KG1 (cell line): ENCODE data around the gene TRIM46.
"Not testable (repeated sequence)": the region's sequence is repeated elsewhere in the genome, so short reads cannot be mapped to it uniquely, and the experiment has no call there.

Experiments
- DNase-seq: peaks from one replicate; lab custom pipeline; 2025; lab: John Stamatoyannopoulos, UW

The TRIM46 gene

DNA sequence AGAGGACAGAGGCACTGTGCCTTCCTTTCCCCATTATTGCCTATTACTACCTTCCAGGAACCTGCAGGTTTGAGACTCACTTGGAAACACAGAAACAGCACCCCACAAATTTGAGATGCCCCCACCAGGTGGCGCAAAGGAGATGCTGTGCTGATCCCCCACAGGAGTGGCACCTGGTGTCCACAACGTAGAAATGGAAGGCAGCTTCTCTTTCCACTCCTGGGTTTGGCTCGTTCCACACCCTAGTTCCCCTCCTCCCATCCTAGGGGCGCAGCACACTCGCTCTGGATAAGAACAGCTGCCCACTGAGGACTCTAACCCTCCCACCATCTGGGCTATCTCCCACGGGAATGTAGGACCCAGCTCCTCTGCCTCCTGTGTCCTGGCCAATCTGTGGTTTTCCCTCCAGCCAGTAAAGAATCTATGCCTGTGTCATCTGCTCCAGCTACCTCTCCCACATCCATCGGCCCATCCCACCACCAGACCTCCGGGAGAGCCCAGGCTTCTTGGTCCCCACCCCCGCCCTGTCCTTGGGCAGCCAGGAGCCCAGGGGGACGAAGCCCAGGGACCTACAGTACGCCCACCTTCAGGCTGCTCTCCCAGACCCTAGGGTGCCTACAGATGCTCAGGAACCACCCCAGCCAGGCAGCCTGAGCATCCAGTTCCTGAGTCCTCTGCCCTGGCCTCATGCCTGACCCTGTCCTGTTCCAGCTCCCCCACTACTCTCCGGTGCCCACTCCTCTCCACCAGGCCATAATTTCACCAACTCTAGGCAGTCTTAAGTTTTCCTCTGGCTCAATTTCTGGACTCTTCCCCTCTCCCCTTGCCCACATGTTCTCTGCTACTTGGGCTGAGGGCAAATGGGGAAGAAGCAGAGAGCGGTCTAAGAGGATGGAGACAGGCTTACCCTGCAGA is 33.5 kb downstream of the TRIM46 start:
- peak; percentile 67 for DNase-seq

DNA sequence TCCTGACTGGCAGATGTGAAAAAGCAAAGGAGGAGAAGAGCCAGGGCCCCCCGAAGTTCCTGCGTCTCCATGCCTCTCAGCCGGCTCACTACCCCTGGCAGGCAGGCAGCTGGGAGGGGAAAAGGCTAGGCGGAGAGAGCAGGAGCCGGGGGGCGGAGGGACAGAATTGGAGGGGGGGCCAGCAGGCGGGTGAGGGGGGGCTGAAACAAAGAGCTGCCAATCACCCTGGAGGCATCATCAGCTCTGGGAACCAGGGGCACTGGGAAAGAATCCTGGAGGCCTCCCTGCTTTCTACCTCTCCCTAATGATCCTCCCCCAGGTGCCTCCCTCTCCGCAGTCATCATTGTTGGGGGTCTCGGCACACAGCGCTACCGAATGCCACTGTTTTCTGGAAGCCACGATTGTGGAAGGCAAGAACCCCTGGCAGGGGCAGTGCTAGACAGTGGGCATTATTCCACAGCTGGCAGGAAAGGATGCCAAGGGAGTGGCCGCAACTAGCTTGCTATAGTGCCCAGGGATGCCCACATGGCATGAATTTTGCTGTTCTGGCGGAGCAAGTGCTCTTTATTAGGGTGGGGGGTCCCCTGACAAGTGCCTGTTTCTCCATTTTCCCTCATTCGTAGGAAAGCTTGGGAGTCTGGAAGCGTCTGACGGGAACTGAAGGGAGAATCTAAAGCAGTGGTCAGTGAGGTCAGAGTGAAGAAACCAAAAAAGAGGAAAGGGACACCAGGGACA is 34.3 kb downstream of the TRIM46 start, which contains the start of gene THBS3:
Gene THBS3, minus strand, starts transcription at position 92 of the 735 bp plus-strand sequence. Its CDS starts 21 bp downstream, at position 71.
- DNase-seq, result no peak

GRCh38 chr1:155208541-155209311 is 35.1 kb downstream of the TRIM46 start, which contains the start of gene MTX1:
Gene MTX1 (plus strand): TSS chr1:155208695. CDS start chr1:155208805, 110 bp downstream.
- DNase-seq, result peak; percentile 56

GRCh38 chr1:155209312-155209721 is 35.7 kb downstream of the TRIM46 start:
- no peak for DNase-seq

DNA sequence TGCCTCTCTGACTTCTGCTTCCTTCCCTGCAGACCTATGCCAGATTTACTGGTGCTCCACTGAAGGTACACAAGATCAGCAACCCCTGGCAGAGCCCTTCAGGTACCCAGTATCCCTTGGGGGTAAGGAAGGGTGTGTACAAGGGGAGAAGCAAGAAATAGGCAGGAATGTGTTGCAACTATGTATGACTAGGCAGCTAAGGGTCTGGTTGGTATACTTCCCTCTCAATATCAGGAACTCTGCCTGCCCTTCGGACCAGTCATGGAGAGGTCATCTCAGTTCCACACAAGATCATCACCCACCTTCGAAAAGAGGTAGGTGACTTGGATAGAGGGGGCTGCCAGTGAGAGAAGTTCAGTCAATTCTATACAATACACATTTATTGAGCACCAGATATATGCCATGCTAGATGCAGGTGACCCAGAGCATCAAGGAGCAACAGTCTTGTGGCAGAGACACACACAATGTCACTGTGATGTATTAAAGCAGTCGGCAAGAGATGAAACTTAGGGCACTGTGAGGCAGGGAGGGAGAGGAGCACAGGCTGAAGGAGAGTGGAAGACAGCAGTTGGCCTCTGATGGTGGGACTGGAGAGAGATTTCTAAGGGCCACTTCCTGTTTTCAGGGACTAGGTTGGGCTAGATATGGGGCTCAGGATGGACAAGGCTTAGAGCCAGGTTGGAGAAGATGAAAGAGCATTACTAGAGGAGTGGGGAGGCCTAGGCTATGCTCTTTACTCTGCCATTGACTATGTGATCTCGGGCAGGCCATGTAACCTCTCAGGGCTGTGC is 36.9 kb downstream of the TRIM46 start:
- no peak for DNase-seq

- not testable (repeated sequence) for DNase-seq
Measured at GRCh38 chr1:155211381-155212050, 37.9 kb downstream of the TRIM46 start.

DNA sequence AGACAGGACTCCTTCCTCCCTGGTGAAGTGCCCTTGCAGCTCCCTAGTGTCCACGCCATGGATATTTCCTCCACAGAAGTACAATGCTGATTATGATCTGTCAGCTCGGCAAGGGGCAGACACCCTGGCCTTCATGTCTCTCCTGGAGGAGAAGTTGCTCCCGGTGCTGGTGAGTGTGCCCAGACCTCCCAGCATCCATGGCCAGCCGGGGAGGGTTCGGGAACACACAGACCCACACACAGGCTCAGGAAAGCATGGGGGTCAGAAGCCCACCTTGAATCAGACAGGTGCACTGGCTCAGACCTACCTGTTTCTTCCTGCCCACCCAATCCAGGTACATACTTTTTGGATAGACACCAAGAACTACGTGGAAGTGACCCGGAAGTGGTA is 38.4 kb downstream of the TRIM46 start:
- DNase-seq, result not testable (repeated sequence)

DNA sequence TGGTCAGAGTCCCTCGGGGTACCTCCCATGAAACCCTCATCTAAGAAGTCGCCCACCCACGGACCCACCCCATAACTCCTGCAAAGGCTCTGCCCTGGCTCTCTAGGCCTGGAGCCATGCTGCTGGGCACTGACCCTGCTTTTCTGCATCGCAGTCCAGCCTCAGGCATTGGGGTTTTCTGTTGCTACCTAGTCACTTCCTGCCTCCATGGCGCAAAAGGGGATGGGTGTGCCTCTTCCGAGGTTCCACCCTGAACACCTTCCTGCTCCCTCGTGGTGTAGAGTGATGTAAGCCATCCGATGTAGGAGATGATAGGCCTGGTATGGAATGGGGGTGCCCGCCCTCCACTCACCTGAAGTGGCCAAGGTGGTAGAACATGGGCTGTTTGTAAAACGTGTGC is 41.1 kb downstream of the TRIM46 start:
- DNase-seq, result not testable (repeated sequence)

DNA sequence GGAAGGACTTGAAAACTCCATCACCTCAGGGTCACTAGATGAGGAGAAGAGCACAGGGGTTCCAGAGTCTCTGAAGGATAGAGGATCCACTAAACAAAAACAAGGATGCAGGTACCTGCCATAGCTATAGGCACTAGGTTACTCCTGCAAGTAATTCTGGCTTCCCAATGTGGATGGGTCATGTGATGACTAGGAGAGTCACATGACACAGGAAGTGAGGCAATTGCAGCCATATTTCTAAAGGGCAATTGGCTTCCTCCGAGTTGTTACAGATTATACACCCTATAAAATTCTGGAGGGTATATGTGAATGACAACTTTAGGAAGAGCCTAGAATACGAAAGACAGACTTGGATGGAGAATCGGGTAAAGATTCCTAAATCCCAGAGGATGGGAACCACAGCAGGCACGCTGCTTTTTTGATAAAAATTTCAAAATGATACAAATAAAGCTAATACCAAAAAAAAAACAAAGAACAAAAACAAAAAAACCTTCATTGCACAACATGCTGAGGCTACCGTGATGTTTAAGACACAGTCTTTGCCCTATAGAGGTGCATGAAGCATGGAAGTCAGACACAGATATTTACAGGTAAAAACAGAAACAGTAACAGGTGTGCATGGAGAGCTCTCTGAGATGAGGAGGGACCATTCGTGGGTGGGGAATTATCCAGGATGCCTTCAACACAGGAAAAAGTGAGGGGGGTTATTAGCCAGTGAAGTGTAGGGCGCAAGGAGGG is 45.4 kb downstream of the TRIM46 start:
- no peak for DNase-seq

DNA sequence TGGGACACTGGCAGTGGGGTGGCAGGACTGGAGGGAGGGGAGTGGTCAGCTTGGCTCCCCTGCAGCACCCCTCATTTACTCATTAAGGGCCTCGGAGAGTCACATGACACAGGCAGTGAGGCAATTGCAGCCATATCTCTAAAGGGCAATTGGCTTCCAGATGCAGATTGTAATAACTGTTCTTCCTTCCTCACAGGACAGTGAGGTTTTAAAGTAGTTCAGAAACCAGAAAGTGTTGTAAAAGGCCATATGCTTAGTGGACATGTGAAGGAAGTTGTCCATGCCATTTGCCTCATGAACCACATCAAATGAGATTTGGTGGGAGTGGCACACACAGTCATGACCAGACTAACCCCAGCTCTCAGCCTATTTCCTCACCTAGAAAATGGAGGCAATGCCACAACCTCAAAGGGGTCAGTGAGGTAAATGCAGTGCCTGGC is 46.0 kb downstream of the TRIM46 start:
- no peak for DNase-seq

GRCh38 chr1:155220211-155220965 is 46.7 kb downstream of the TRIM46 start:
- DNase-seq, result not testable (repeated sequence)

GRCh38 chr1:155223047-155223446 is 49.4 kb downstream of the TRIM46 start:
- no peak for DNase-seq

- DNase-seq, result not testable (repeated sequence)
Measured at GRCh38 chr1:155225404-155225759, 51.7 kb downstream of the TRIM46 start.

- peak; percentile 67 for DNase-seq
Measured at GRCh38 chr1:155226188-155226909, 52.7 kb downstream of the TRIM46 start.

DNA sequence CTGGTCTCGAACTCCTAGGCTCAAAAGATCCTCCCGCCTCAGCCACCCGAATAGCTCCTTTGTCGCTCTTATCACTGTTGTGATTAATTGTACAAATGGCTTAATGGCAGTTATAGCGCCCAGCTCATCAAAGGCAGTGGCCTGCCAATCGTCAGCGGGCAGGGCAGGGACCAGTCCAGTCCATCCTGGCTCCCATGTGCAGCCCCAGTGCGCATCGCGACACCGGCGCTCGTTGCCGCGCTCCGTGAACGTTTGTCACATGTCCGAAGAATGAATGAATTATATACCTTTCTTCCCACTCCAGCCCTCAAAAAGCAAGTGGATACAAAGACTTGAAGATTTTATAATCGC is 53.2 kb downstream of the TRIM46 start:
- no peak for DNase-seq

DNA sequence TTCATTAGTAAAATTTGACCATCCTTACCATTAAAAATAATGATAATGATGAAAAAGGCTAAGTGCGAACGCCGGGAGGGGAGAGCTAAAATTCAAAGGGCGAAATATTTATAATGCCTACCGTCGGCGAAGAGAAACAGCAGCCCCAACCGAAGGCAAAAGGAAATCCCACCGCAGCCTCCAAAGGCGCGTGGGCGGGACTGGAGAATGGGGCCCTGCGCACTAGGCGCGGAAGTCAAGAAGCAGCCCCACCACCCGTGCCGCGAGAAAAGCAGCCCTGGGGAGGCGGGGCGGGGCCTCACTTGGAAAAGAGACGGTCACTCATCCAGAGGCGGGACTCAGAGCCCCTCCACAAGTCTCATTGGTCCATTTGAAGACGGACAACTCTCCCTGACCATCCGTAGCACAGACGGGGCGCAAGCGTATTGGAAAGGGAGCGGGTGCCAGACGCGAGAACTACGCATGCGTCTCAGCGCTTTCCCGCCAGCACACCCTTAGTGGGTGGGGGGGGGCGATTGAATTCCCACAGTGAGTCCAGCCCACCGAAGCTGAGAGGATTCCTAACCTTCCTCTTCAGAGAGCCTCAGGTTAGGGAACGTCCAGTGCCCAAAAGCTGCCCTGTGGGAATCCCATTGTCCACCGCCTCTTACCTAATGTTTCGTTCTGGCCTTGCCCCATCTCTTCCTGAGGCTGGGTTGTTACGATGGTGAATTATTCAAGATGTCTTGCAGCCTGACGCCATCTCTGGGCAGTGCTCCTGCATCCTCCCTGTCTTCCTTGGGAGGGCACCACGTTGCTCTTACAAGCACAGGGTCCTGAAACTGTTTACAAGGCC is 53.8 kb downstream of the TRIM46 start:
- DNase-seq, result peak; percentile 97

DNA sequence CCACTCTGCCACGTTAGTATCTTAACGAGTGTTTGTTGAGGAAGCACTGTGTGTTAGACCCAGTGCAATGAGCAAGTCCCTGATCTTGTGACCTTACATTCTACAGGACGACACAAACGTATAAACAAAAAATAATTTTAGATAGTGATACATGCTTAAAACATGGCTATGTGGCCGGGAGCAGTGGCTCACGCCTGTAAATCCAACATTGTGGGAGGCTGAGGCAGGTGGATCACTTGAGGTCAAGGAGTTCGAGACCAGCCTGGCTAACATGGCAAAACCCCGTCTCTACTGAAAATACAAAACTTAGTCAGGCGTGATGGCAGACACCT is 54.4 kb downstream of the TRIM46 start:
- no peak for DNase-seq

DNA sequence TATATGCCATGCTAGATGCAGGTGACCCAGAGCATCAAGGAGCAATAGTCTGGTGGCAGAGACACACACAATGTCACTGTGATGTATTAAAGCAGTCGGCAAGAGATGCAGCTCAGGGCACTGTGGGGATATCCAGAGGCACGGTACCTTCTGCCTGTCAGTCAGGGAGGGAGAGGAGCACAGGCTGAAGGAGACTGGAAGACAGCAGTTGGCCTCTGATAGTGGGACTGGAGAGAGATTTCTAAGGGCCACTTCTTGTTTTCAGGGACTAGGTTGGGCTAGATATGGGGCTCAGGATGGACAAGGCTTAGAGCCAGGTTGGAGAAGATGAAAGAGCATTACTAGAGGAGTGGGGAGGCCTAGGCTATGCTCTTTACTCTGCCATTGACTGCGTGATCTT is 57.7 kb downstream of the TRIM46 start:
- not testable (repeated sequence) for DNase-seq
